ENCODE data around the gene WDR88.

GRCh38 chr19:33171222-33171795 is 39.4 kb downstream of the WDR88 start:
- TF ChIP-seq CTCF (IDR thresholded peaks at IDR 0.05) (no peak), POLR2A (IDR thresholded peaks at IDR 0.05) (no peak), EP300 (IDR thresholded peaks at IDR 0.05; ENCODE audit: low read depth) (no peak)

All from transverse colon (tissue), 3 donors.